ENCODE results near the gene PPP2R2C.

- TF ChIP-seq CTCF (IDR thresholded peaks at IDR 0.05) (no peak), EP300 (IDR thresholded peaks at IDR 0.05) (no peak)
Measured at GRCh38 chr4:6437826-6438238, 34.6 kb downstream of the PPP2R2C start.
